ENCODE results near the gene CASP4.
"Not testable (repeated sequence)": the region's sequence is repeated elsewhere in the genome, so short reads cannot be mapped to it uniquely, and the experiment has no call there.

The CASP4 gene

DNA sequence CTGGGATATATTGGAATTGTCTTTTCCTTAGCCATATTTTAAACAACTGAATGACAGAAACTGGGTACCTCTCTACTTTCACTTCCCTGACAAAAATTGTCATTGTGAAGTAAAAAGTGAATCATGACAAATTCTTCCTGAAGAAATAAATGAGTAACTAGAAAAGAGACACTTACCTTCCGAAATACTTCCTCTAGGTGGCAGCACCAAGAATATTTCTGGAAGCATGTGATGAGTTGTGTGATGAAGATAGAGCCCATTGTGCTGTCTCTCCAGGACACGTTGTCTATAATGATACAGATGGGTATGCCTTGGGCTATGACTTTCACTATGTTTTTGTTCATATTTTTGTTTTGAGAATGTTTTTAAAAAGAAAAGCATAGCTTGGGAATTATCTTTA, 21.5 kb downstream of the CASP4 start:
- DNase-seq: no peak

DNA sequence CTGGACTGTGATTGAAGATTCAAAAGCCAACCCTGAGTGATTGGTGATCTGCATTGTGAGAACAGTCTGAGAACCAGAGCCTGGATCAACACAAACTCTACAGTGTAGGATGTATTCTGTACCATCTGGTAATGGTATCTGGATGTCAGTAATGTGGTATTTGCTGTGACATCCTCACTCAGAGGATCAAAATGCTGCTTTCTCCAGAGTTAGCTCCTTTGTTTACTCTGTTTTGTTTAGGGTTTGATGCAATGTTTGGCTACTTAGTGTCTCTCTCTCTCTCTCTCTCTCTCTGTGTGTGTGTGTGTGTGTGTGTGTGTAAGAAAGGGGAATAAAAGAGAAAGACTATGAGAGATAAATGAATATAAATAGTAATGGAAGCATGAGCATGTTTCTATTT, 24.3 kb downstream of the CASP4 start:
- DNase-seq: no peak

DNA sequence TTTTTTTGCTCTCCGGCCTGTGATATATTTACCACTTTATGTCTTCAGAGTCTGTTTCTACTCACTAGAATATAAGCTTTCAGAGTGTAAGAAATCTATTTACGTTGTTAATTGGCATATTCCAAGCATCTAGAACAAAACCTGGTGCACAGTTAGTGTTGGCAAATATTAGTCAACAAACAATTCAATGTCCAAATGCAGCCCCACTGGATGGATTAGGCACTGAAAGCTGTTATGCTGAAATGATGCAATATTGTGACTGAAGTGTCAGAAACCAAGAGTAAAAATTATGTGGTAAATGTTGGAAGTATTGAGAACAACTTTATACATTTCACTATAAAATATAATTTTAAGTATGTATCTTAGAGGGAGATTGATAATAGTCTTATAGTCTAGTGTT, 24.8 kb downstream of the CASP4 start:
- no peak for DNase-seq

DNA sequence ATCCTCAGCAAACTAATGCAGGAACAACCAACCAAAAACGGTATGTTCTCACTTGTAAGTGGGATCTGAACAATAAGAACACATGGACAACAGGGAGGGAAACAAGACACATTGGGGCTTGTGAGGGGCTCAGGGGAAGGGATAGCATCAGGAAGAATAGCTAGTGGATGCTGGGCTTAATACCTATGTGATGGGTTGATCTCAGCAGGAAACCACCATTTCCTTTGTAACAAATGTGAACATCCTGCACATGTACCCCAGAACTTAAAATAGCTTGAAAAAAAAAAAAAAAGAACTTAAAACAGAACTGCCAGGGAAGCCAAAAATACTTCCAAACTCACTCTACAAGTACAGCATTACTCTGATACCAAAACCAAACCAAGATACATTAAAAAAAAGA, 33.8 kb downstream of the CASP4 start:
- no peak for DNase-seq

DNA sequence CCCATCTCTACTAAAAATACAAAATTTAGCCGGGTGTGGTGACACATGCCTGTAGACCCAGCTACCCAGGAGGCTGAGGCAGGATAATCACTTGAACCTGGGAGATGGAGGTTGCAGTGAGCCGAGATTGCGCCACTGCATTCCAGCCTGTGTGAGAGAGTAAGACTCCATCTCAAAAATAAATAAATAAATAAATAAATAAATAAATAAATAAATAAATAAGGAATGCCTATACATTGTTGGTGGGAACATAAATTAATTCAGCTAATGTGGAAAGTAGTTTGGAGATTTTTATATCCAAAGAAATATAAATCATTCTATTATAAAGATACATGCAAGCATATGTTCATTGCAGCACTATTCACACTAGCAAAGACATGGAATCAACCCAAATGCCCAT, 34.3 kb downstream of the CASP4 start:
- DNase-seq: not testable (repeated sequence)

DNA sequence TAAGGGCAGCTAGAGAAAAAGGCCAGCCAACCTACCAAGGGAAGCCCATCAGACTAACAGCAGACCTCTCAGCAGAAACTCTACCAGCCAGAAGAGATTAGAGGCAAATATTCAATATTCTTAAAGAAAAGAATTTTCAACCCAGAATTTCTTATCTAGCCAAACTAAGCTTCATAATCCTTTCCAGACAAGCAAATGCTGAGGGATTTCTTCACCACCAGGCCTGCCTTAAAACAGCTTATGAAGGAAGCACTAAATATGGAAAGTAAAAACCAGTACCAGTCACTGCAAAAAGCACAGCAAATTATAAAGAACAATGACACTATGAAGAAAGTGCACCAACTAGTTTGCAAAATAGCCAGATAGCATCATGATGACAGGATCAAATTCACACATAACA, 39.6 kb downstream of the CASP4 start:
- DNase-seq: no peak

DNA sequence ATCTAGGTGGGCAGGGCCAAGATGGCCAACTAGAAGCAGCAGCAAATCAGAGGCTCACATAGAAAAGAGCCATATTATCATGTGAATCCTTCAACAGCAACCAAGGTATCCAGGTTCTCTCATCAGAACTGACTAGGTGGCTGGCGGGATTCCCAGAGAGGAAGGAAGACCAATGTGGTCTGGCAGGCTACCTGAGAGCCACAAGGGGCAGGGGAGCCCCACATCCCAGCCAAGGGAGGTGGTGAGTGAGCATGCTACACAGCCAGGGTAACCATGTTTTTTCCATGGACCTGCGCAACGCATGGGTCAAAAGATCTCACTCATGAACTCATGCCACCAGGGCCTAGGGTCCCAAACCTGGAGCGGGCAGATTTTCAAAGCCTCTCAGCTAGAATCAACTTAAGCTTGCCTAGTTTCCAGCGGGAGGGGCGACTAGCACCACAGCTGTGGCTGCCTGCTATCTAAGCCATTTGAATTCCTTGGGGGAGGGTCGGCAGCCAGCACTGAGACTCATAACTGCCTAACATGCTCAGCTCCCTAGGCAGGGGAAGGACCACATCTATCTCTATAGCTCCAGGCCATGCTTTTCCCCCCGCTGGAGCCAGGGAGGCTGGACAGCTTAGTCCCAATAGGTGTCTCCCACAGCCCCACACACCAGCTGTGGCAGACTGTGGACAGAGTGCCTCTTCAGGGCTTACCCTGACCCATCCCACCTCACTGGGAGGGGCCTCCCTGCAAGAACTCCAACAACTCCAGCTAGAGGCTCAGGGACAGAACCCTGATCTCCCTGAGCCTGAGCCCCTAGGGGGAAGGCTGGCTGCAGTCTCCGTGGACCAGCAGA, 41.4 kb downstream of the CASP4 start:
- DNase-seq: no peak

DNA sequence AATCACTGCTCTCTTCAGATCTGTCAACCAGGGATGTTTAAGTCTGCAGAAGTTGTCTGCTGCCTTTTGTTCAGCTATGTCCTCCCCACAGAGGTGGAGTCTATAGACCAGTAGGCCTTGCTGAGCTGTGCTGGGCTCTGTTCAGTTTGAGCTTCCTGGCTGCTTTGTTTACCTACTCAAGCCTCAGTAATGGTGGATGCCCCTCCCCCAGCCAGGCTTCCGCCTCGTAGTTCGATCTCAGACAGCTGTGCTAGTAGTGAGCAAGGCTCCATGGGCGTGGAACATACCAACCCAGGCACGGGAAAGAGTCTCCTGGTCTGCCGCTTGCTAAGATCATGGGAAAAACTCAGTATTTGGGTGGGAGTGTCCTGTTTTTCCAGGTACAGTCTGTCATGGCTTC, 42.5 kb downstream of the CASP4 start:
- no peak for DNase-seq

DNA sequence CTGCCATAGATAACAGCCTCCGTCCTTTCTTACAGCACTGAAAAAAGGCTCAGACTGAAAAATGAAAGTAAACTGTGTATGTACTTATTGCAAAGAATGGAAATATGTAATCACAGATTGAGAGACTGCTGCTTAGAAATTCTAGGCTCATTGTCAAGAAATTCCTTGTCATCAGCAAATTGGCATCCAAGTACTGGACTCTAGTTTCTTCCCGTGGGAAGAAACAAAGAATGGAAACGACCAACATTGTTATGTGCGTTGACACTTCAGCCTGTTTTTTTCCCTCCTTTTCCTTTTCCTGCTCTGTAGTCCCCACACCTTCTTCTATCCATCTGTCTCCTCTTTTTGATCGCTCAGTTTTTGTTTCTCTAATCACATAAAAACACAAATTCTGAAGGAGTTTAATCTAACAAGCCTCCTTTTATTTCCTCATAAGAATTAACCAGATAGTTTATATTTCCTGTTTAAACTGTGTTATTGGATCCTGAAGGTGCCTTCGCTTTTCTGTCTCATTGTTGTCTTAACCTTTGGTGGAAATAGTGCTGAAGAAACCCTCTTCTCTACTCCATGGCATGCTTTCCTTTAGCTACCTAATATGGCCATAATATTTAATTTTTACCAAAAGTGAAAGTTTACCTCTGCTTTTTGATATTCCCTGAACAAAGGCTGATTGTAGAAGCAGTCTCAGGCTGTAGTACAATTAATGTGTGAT, 50.1 kb downstream of the CASP4 start:
- no peak for DNase-seq

DNA sequence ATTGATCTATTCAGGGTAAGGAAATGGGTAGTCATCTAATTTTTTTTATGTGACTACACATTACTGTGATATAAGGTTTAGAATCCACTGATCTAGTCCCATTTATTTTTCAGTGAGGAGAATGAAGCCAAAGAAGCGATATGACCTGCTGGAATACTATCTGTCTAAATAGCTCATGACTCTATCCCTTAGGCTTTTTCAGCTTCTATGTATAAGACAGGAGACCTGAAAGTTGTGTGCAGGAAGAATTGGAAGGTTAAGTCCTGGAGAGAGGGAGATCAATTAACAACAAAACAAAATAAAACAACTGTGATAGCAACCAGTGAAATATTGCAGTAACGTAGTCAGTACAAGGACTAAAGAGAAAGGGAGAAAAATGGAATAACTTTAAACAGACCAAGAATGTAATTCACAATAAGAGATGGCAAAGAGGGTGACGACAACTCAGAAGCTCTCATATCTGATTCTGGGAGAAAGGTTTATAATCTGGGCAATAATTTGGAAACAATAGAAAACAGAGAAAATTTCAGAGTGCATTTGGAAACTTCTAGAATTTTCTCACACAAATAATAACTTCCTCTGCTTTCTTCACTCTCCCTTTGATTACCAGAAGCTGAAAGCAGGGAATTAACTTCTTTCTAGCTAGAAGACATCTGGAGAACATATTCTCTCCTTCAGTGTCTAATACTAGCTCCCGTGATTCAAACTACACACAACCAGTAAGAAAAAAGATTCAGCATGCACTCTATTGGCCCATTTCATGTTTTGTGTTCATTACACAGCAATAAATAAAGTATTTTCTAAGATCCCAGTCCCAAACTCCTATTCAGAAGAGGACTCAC, 50.9 kb downstream of the CASP4 start:
- no peak for DNase-seq

DNA sequence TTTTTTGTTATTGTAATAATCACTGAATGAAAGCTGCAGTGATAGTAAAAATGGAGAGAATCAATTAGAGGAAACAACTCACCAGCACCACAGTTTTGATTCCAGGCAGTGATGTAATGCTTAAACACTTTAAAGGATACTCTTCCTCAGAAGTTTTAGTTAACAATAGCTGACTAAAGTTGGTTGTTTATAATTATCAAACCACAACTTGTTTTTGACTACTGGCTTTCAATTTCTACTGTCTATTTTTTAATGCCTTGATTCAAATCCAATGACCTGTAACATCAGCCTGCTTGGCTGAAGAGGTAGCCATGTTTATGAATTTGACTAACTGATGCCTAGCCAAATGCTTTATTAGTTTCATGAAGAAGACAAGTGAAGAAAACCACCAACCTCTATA, 51.9 kb downstream of the CASP4 start:
- no peak for DNase-seq

DNA sequence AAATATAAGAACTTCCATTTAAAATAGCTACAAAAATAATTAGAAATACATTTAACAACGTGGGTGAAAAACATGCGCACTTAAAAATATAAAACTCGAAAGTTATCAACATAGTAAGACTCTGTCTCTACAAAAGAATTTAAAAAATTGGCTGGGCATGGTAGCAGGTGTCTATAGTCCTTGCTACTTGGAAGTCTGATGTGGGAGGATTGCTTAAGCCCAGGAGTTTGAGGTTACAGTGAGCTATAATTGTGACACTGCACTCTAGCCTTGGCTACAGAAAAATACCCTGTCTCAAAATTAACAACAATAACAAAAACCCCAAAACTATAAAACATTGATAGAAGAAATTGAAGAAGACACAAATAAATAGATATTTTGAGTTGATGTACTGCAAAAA, 56.3 kb downstream of the CASP4 start:
- no peak for DNase-seq

DNA sequence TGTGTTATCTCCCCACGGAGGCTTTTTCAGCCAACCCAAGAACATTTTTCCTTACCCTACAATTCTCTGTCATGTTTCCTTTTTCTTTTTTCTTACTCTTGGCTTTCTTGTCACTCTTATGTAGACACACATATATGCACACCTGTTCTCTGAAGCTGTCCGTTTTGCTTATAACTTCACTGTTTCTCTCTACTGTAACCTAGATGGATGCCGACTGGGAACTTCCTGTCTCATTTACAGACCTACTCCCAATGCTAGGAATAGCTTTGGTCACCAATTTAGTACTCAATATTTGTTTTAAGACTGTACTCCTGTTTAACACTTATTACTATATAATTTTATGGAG, 60.2 kb downstream of the CASP4 start:
- DNase-seq: no peak

DNA sequence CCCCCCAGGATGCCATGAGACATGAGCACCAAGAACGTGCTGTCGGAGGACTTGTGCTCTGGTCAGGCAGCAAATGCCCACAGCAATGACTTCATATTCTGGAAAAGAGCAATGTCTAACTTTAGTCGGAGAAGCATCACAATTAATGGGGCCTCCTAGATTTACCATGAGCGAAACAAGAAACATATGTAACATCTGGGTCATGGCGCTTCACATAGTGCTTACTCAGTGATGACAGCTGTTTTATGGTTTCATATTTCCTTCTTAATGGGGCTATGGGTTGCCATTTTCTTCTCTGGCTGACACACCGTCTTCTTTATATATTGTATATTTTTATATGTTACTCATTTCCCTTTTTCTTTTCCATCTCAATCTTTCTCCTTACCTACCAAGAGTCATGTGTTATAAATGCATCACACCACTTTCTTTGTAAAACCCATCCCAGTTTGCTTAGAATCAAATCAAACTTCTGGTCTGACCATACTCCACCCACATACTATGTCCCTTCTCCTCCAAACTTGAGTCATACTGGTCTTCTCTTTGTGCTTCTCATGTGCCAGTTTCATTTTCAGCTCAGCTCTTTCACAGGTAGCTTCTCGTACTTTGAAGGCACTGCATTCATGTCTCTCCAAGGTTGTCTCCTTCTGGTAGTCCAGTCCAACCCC, 60.7 kb downstream of the CASP4 start:
- no peak for DNase-seq

DNA sequence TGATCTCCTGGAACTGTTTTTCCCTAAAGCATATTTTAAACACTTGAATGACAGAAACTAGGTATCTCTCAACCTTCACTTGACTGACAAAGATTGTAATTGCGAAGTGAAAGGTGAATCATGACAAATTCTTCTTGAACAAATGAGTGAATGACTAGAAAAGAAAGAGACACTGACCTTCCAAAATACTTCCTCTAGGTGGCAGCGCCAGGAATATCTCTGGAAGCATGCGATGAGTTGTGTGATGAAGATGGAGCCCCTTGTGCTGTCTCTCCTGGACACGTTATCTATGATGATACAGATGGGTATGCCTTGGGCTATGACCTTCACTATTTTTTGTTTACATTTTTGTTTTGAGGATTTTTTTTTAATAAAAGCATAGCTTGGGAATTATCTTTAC, 63.1 kb downstream of the CASP4 start:
- no peak for DNase-seq

DNA sequence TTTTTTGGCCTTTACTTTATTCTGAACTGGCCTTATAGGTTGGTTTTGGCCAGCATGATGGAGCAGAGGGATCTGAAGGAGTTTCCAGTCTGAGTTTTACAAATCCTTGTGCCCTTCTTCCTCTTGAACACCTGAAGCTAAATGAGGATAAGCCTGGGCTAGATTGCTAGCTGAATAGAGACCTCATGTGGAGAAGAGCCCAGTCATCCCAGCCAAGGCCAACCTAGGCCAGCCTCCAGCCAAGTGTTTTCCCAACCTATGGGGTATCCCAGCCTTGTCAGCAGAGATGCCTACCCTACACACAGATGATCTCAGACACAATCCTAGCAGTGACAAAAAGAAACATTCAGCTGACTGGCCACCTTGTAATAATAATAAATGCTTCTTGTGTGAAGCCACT, 69.1 kb downstream of the CASP4 start:
- no peak for DNase-seq

DNA sequence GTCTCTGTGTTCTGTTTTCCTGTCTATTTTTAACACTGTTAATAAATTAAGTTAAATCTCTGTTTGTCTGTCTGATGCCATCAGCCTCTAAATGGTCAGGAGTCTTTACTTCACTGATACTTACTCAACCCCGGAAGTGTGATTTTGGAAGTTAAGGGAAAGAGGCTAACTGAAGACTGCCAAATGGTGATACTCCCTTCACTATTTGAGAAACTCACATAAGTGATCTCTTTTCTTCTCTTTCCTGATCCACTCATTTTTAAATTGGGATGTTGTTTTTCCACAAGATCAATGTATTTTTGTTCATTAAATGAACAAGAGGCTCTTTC, 69.7 kb downstream of the CASP4 start:
- no peak for DNase-seq

DNA sequence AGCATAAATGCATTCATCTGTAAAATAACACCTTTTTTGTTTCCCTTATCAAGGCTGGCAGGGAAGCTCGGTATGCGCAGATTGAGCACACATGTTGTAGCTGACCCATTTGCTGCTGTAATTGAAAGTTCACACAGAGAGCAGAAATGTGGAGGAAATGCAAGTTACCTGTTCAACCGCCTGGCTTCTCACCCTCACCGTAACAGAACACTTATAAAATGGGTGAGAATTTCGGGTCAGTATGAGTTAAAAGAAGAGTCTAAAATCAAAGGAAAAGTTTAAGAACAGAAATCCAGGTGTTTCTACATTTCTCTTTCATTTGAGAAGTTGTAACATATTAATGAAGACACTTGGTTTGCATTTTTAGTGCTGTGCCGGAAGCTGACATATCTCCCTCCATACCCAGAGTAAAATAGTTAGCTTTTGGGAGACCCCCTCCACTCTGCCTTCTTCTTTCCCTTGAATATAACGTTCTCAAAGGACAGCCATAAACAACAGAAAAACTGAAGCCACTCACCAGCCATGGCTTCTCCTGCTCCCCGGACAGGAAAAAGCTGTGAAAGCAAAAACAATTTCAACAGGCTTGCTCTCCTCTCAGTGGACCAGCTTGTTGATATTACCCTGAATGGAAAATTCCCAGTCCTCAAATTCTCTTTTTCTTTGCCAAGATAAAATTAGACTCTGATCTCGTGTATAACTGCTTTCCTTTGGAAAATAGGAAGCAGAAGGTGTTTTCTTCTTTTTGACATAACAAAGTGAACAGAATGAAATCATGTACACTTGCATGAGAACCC, 70.3 kb downstream of the CASP4 start, which contains the start of gene CASP12:
Gene CASP12 (minus strand): TSS at position 570 of the 794 bp plus-strand sequence.
- no peak for DNase-seq

DNA sequence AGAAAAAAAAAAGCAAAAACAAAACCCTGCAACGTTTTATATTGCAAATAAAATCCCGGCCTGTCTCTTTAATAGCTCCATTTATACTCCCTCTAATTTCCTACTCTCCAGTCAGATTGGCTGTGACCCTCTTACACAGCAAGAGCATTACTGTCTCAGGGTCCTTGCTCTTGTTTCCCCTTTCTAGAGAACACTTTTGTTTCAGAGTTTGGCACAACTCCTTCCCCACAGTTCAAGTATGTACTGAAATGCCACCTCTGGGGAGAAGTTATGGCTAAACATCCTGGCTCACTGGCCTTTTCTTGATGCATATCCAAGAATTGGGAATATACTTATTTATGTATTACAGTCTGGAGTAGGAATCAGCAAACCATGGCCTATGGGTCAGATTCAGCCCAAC, 72.7 kb downstream of the CASP4 start:
- no peak for DNase-seq

DNA sequence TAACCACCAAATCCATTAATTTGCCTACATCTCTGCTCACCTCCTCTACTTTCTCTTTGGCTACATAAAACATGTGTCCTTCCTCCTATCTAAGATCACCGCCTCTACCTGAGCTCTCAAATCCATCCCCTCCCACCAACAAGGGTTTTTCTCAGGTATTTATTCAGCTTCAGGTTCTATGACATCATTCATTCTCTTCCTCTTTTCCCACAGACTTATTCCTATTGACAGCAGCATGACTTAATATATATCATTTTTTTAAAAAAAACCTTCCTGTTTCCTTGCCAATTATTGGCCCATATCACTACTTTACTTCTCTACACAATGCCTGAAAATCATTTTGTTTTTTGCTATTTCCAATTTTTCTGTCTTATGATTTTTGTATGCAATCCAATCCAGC, 74.5 kb downstream of the CASP4 start:
- DNase-seq: no peak
